Tibial nerve (tissue), 4 donors: ENCODE measurements around the gene STRN3.

ENCODE experiments used
- CTCF ChIP-seq, 5 experiments: fragments of 200-600 bp in 3 of 5; fragments of 450-650 bp in 2 of 5; sonication (generic) in 3 of 5; IDR thresholded peaks; one replicate each; pipeline ENCODE4 v1.5.1; 2016 to 2019; ENCODE audit warnings: antibody characterized with exemption in 5 of 5, mild to moderate bottlenecking in 3 of 5, moderate library complexity in 2 of 5
- EP300 ChIP-seq, 2 donors: sonication (generic); formaldehyde crosslinking; IDR thresholded peaks; one replicate each; pipeline ENCODE4 v1.6.1; 2017; ENCODE audit warnings: antibody characterized with exemption in 2 of 2, mild to moderate bottlenecking in 1 of 2
- POLR2A ChIP-seq, 2 donors: fragments of 450-650 bp; IDR thresholded peaks; one replicate each; pipeline ENCODE4 v1.6.1; 2017; ENCODE audit warnings: antibody characterized with exemption in 2 of 2, mild to moderate bottlenecking in 2 of 2, moderate library complexity in 2 of 2

DNA sequence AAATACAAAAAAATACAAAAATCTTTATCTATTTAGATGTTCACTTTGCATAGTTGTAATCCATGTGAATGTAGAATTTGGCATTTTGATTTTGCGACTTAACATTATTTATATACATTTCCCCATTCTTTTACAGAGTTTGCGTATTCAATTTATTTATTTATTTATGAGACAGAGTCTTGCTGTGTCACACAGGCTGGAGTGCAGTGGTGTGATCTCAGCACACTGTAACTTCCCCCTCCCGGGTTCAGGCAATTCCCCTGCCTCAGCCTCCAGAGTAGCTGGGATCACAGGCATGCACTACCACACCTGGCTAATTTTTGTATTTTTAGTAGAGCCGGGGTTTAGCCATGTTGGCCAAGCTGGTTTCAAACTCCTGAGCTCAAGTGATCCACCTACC is 25.3 kb upstream of the STRN3 start:
- no peak for TF ChIP-seq CTCF (IDR thresholded peaks at IDR 0.05)
- no peak for TF ChIP-seq EP300 (IDR thresholded peaks at IDR 0.05)
- no peak for TF ChIP-seq POLR2A (IDR thresholded peaks at IDR 0.05)
